Measurements from ENCODE around the gene PARK7. TPM values are rescaled to one million over a fixed set of nuclear protein-coding genes. Genes with fewer than 3 reads are reported as not detected.
"Not testable (repeated sequence)": the region's sequence is repeated elsewhere in the genome, so short reads cannot be mapped to it uniquely, and the experiment has no call there.

PARK7 gene
- total RNA-seq, 1 experiment from 2014 or later = 330 TPM

GRCh38 chr1:7943251-7943650 is 18.3 kb upstream of the PARK7 start:
- DNase-seq (ENCODE audit: low read depth) = no peak

DNA sequence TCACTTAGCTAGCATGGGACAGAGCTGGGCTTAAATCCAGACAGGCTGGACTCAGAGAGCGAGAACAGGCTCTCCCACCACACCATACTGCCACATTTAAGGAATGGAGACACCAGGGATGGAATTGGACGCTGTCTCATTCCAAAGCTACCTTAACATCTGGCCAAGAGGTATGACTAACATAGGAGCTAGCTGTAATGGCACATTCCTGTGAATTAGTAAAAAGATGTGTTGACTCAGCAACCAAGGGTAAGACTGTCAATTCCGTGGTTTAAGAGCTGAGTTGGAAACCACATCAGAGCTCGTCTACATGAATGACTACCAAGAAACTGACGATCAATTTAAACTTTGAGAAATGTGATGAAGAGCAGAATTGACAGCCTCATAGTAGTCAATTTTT is 12.6 kb upstream of the PARK7 start:
- DNase-seq (ENCODE audit: low read depth) = peak; percentile 83

DNA sequence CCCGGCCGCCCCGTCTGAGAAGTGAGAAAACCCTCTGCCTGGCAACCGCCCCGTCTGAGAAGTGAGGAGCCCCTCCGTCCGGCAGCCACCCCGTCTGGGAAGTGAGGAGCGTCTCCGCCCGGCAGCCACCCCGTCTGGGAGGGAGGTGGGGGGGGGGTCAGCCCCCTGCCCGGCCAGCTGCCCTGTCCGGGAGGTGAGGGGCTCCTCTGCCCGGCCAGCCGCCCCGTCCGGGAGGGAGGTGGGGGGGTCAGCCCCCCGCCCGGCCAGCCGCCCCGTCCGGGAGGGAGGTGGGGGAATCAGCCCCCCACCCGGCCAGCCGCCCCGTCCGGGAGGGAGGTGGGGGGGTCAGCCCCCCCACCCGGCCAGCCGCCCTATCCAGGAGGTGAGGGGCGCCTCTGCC is 8.7 kb upstream of the PARK7 start:
- not testable (repeated sequence) for DNase-seq (ENCODE audit: low read depth)

DNA sequence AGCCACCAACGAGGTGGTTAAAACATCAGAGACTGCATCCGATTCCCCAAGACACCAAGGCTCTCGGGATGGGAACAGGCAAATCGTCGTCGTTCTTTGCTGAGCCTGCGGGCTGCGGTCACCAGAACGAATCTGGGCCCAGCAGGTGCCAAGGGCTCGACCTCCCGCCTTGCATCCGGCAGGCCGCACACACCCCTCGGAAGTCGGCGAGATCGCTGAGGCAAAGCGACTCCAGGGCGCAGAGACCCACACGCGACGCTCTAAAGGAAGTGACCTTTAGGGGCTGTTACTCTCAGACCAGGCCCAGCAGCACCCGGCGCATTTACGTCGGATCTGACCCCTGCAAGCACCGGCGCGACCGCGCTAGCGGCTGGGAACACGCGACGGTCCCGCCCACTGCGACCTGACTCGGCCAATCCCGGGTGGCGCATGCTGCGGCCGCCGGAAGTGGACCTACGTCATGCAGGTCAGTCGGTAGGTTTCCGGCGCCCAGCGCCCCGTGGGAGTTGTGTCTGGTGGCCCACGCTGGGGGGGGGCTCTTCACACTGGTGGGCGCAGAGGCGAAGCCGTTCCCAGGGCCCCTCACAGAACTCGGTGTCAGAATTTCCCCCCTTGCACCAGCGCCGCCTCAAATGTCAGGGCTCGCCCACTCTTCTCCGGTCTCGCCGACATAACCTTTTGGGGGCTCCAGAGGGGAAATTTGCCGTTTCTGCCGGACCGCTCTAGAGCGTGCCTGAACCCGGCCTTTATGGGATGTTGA is 7.5 kb upstream of the PARK7 start:
- peak; percentile 94 for DNase-seq (ENCODE audit: low read depth)

- no peak for DNase-seq (ENCODE audit: low read depth)
Measured at GRCh38 chr1:7954683-7955082, 6.8 kb upstream of the PARK7 start.

- DNase-seq (ENCODE audit: low read depth) = no peak
Measured at GRCh38 chr1:7956218-7957032, 5.1 kb upstream of the PARK7 start.

GRCh38 chr1:7960165-7960564 is 1.3 kb upstream of the PARK7 start:
- no peak for DNase-seq (ENCODE audit: low read depth)

DNA sequence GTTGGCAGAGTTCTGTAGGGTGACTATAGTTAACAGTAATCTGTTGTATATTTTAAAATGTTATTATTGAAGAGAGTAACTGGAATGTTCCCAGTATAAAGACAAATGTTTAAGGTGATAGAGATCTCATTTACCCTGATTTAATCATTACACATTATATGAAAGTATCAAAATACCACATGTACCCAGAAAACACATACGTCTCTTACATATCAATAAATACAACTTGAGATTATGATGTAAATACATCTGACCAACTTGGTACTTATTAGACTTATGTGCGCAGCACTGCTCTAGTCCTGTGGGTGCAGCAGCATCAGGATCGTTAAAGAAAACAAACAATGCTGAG is 670 bp upstream of the PARK7 start:
- no peak for DNase-seq (ENCODE audit: low read depth)

GRCh38 chr1:7962014-7962335 is 464 bp downstream of the PARK7 start:
- DNase-seq (ENCODE audit: low read depth) = no peak

DNA sequence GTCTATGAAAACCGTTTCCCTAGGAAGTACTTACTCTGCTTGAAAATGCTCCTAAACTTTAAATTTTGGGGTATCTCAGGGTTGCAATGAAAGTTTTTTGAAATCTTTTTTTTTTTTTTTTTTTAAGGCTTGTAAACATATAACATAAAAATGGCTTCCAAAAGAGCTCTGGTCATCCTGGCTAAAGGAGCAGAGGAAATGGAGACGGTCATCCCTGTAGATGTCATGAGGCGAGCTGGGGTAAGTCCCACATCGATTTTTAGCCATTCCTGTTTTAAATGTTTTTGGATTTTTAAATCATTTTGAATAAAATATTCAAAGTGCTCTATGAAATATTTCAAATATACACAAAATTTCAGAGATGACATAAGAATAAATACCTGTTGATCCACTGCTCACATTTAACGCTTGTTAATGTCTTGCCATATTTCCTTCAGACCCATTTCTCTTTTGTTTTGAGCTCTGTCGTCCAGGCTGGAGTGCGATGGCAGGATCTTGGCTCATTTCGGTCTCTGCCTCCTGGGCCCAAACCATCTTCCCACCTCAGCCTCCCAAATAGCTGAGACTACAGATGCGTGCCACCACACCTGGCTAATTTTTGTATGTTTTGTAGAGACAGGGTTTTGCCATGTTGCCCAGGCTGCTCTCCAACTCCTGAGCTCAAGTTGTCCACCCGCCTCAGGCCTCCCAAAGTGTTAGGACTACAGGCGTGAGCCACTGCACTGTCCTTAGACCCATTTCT is 1.3 kb downstream of the PARK7 start:
- no peak for DNase-seq (ENCODE audit: low read depth)

GRCh38 chr1:7963378-7963730 is 1.8 kb downstream of the PARK7 start:
- not testable (repeated sequence) for DNase-seq (ENCODE audit: low read depth)

GRCh38 chr1:7963841-7964240 is 2.3 kb downstream of the PARK7 start:
- not testable (repeated sequence) for DNase-seq (ENCODE audit: low read depth)

DNA sequence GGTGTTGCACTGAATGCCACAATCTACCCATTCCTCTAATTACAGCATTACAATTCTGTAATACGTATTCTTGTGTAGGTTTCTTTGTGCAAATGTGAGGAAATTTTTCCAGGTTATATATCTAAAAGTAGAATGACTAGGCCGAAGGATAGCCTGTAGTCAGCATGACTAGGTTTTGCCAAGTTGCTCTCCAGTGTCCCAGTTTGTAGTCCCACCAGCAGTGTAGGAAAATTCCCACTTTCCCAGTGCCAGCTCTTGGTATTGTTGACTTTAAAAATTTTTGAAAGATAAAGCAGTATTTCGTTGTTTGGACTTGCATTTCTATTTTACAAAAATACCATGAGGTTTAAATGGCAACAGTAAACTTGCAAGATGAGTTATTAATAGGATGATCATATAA is 3.0 kb downstream of the PARK7 start:
- DNase-seq (ENCODE audit: low read depth) = no peak

DNA sequence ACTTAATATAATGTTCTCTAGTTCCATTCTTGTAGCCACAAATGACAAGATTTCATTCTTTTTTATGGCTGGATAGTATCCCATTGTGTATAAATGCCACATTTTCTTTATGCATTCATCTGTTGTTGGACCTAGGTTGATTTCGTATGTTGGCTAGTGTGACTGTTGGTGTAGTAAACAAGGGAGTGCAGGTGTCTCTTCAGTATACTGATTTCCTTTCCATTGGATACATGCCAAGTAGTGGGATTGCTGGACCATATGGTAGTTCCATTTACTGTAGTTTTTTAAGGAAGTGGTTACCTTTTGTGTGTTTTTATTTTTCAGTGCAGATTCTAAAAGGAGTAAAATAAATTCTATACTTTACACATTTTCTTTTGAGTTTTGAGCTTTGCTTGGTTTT is 5.7 kb downstream of the PARK7 start:
- no peak for DNase-seq (ENCODE audit: low read depth)

DNA sequence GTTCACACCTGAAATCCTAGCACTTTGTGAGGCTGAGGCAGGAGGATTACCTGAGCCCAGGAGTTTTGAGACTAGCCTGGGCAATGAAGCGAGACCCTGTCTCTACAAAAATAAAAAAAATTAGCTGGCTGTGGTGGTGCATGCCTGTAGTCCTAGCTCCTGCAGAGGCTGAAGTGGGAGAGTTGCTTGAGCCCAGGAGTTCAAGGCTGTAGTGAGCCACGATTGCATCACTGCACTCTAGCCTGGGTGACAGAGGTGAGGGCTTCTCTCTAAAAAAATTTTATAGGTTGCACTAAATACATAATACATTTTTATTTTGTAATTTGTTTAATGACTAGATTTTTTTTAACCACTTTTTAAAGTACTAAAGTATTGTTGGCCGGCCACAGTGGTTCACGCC is 6.1 kb downstream of the PARK7 start:
- DNase-seq (ENCODE audit: low read depth) = no peak

GRCh38 chr1:7970246-7970645 is 8.7 kb downstream of the PARK7 start:
- no peak for DNase-seq (ENCODE audit: low read depth)

DNA sequence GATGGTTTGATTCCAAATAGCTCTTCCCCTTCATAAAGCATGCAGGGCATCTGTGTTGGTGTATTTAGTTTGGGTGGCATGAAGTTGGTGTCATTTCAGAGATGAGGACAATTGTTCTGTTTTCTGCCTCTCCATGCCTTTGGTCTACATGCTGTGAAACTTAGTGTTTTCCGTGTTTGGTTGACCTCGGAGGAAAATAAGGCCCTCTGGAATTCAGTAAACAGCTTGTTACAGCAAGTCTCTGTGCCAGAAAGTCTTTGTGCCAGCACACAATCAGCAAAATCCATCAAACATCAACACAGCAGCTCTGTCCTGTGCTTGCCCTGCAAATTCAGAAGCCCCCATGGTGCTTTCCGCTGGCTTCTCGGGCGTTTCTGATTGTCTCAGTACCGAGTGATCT is 9.5 kb downstream of the PARK7 start:
- DNase-seq (ENCODE audit: low read depth) = no peak

DNA sequence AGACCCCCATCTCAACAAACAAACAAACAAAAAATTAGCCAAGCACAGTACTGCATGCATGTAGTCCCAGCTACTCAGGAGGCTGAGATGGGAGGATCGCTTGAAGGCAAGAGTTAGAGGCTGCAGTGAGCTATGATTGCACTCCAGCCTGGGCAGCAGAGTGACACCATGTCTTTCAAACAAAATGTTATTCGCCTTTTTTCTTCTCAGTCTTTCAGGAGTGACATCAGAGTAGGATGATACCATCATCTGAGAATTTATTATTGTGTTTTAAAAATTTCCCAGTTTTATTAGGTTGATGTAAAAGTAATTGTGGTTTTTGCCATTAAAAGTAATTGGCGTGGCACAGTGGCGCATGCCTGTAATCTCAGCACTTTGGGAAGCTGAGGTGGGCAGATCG is 10.8 kb downstream of the PARK7 start:
- DNase-seq (ENCODE audit: low read depth) = no peak

GRCh38 chr1:7973086-7973485 is 11.6 kb downstream of the PARK7 start:
- no peak for DNase-seq (ENCODE audit: low read depth)

DNA sequence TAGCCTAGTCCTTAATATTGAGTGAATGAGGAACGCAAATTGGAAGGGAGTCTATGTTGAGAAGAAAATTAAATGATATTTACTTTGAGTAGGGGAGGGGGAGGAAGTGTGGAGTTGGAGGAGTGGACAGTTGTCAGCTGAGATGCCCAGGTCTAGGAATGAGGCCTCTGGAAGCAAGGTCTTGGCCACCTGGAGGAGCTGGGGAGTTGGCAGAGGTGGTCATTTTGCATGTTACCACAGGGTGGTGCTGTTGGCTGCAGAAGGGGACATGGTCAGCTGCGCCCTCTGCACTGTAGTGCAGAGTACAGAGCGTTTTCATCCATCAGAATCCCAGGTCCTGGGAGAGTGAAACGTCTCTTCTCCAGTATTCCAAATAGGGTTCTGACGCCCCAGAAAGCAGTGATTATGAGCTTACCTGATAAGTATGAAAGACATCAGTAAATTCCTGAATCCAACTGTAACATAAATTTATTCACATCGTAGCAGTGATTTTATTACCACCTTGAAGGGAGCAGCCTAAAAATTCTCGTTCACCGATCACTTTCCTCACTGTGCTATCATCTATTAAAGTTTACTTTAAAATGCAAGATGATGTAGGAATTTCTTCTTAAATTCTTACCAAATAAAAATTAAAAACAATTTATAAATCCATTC is 13.8 kb downstream of the PARK7 start:
- DNase-seq (ENCODE audit: low read depth) = peak; percentile 86

DNA sequence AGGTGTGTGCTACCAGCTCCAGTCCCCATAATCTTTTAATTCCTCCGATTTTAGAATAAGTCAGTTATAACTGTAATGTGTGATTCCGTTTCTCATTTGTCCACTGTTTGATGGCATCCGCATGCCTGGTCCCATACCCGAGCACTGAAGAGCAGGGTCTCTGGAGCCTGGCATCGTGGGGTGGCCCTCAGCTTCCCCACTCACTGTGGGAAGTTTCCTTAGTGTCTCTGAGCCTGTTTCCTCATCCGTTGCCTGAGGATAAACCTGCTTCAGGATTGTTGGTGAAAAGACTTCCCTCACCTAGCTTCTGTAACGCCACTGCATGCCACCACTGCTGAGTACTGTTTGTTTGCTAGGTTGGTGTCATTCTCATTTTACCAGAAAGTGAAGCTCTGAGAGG is 19.5 kb downstream of the PARK7 start:
- no peak for DNase-seq (ENCODE audit: low read depth)

DNA sequence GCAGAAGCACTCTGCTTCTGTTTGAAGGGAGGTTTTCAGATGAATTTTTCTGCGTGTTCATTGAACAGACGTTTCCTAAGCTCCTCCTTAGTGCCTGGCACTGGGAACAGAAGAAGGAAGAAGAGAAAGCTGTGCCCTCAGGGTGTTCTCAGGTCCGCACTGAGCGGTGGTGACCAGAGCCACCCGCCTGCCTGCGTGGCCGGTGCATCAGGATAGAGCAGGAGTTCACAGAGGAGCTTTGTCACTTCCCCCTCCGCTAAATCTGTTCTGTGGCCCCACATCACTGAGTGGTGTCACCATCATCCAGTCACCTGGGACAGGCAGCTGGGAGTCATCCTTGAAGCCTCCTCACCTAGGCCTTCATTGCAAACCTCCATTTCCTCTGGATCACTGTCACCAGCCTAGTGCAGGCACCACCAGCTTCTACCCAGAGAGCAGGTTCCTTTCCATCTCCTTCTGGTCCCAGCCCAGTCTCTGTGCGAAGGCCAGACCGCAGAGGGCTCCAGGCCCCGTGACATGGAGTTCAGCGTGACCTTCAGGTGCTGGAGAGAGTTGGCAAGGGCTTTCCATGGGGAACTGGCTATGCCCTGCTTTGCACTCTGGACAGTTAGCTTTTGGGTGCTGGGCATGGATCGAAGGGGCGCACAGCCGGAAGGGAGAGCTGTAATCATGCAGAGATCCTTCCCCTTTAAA is 21.7 kb downstream of the PARK7 start:
- DNase-seq (ENCODE audit: low read depth) = no peak
